ENCODE results near the gene FN3K. TPM values are rescaled to one million over a fixed set of nuclear protein-coding genes. Genes with fewer than 3 reads are reported as not detected.
A peak's percentile ranks its signal among the peaks of the same experiment; 100 is the strongest.

The FN3K gene
- polyA plus RNA-seq (2013, experiment 1 of 2; ENCODE audit: insufficient read length) = 4.3 TPM
- polyA plus RNA-seq (2013, experiment 2 of 2; ENCODE audit: insufficient read length) = 6.1 TPM

DNA sequence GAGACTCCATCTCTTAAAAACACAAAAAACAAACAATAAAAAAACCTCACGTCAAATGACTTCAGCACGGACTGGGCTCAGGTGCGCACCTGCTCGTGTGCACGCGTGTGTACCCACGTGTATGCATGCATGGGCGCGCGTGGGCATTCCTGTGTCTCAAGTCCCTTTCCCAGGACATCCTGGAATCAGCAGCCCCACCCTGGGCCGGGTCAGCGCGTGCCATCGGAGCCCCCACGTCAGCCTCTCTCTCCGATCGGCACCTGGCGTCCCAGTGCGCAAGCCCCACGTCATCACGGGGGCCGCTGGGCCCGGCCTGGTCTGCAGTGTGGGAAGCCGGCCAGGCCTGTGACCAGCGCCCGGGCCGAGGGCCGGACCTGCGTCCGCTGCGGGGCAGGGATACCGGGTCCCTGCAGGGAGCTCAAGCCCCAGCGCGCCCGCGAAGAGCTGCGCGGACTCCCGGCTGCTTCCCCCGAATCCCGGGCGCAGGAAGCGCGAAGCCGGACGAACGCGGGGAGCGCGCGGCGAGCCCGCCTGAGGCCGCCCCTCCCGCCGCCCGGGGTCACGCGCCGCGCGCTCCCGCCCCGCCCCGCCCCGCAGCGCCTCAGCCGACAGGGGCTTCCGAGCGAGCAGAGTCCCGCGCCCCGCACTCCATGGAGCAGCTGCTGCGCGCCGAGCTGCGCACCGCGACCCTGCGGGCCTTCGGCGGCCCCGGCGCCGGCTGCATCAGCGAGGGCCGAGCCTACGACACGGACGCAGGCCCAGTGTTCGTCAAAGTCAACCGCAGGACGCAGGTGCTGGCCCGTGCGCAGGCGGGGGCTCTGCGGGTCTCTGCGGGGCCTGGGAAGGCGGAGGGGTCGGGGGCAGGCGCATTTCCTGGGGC, at the start of gene FN3K:
Gene FN3K (plus strand): TSS at position 629 of the 880 bp plus-strand sequence. CDS start 22 bp downstream, at position 651.
- DNase-seq = peak; percentile 44

- no peak for DNase-seq
These were observed 48.8 kb upstream of the FN3K start for GRCh38 chr17:82686366-82687324.

DNA sequence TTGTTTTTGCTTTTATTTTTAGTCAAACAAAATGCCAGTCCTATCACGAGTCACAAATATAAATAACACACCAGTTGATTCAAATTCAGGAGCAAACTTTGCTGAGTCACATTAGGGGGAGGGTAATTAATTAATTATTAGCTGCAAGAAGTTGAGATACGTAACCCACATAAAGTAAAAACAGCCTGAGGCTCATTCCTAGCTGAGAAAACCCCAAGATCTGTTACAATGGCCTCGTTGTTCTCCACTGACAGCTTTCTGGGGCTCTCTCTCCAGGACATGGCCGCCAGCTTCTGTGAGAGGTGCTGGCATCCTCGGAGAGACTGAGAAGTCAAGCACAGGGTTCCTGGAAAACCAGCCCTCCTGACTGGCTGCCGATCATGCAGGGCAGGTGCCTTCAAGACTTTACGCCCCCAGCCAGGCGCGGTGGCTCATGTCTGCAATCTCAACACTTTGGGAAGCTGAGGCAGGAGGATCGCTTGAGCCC, 48.0 kb upstream of the FN3K start:
- no peak for DNase-seq

DNA sequence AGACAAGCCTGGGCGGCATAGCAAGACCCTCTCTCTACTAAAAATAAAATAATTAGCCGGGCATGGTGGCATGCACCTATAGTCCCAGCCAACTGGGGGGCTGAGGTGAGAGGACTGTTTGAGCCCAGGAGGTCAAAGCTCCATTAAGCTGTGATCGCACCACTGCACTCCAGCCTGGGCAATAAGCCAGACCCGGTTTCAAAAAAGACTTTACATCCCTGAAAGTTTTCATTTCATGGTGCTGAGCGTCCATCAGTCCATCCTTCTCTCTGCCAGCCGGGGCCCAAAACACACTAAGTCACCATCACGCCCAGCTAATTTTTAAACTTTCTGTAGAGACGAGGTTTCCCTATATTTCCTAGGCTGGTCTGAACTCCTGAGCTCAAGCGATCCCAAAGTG, 47.5 kb upstream of the FN3K start:
- DNase-seq = no peak

GRCh38 chr17:82689077-82689476, 46.3 kb upstream of the FN3K start:
- DNase-seq = no peak

GRCh38 chr17:82690786-82691489, 44.5 kb upstream of the FN3K start:
- no peak for DNase-seq

DNA sequence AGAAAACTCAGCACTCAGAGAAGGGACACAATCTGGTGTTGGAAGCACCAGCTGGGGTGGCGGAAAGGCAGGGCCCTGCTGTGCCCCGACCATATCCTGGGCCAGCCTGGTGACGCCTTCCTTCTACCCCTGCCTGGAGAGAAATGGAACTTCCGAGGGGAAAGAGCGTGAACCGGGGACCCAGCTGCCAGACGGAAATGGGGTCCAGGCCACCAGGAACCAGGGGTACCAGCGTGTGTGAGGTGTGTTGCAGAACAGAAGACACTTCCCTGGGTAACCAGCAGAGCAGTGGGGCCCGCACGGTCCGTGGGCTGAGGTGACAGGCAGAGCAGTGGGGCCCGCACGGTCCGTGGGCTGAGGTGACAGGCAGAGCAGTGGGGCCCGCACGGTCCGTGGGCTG, 43.7 kb upstream of the FN3K start:
- DNase-seq = no peak

- DNase-seq = no peak
These were observed 43.1 kb upstream of the FN3K start for GRCh38 chr17:82692268-82692667.

- DNase-seq = no peak
These were observed 42.1 kb upstream of the FN3K start for GRCh38 chr17:82693168-82693867.

DNA sequence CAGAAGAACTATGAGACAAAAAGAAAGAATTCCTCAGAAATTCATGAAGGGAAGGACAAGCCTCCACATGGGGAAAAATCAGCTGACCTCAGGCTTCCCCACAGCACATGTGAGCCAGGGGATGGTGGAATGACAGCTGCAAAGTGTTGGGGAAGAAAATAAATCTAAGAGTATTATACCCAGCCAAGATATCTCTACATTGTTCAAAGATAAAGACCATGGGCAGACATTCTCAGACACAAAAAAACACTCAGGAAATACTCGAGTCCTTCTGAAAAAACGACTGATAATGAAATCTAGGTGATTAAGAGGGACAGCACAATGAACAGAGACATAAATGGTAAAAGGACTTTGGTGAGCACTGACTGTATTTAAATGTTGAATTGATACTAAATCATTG, 40.8 kb upstream of the FN3K start:
- DNase-seq = no peak

DNA sequence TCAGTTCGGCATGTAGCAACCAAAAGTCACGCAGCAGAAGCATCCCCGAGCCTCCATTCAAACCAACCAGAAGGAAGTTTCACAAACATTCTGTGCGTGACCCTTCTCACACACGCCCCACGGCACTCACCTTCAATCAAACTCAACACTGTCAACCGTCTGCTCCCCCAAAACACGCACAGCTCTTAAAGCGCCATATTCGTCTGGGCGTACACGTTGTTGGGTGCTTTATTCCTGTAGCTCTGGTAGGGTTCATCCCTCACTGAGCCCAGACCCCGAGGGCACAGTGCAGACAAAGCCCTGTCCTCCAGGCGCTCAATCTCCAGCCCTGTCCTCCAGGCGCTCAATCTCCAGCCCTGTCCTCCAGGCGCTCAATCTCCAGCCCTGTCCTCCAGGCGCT, 39.2 kb upstream of the FN3K start:
- DNase-seq = no peak

GRCh38 chr17:82696916-82697807, 38.3 kb upstream of the FN3K start:
- no peak for DNase-seq

DNA sequence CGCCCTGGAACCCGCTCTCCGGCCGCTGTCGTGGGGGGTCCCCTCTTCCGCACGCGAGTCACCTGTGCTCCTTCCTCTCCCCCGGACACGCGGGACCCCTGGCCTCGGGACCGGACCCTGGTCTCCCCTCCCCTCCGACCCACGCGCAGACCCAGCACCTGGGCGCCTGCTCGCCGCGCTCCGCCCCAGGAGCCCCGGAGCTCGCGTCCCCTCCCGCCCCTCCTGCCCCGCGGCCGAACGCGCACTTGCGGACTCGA, 37.7 kb upstream of the FN3K start:
- no peak for DNase-seq

GRCh38 chr17:82698065-82698973, 37.1 kb upstream of the FN3K start, which contains the start of gene RAB40B:
RAB40B (minus strand) TSS chr17:82698698; CDS start chr17:82698596, 102 bp downstream.
- DNase-seq = peak; percentile 99

DNA sequence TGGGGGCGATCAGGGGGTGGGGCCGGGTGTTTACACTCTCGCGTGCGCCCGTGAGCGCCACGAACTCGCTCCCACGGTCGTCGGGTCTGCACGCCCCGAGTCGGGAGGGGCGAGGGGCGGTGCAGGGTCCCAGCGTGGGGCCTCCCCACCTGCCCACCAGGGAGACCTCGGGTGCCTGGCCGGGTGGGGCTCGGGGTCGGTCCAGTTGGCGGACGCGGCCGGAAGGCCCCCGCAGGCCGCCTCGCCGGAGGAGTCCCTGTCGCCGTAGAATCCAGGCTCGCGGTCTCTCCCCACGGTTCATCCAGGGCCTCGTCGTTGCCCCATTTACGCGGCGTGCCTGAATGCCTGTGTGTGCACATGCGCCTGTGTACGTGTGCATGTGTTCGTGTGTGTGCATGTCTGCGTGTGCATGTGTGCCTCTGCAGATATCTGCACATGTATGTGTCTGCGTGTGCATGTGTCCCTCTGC, 36.4 kb upstream of the FN3K start:
- DNase-seq = no peak

DNA sequence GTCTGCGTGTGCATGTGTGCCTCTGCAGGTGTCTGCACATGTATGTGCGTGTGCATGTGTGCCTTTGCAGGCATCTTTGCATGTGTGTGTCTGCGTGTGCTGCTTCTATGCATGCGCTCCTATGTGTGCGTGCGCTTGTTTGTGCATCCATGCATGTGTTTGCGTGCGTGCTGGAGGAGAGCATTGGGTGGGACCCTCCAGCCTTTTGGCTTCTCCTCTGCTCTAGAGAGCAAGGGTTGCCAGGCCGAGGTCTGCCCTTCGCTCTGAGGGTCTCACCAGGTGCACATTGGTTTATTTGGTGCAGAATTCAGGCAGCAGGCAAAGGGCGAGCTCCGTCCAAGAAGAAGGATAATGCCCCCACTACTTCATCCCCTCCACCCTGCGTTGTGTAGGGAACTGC, 35.9 kb upstream of the FN3K start:
- DNase-seq = no peak

GRCh38 chr17:82702231-82702927, 33.0 kb upstream of the FN3K start:
- DNase-seq = no peak

- DNase-seq = no peak
These were observed 32.2 kb upstream of the FN3K start for GRCh38 chr17:82703036-82703745.
